Measurements from ENCODE around the gene TBC1D22A. TPM values are rescaled to one million over a fixed set of nuclear protein-coding genes. Genes with fewer than 3 reads are reported as not detected.

TBC1D22A gene
- total and polyA plus RNA-seq, 8 donors = 14.4 to 33.5 (median 15.7) TPM

- no peak for ATAC-seq
- Histone ChIP-seq H3K27me3 (no peaks in the 10 kb centered on the region), H3K9me3 (no peaks in the 10 kb centered on the region), H3K4me1 (peaks cover 5 to 13% of the 10 kb centered on the region in 2 donors), H3K36me3 (peaks cover 0 to 28% of the 10 kb centered on the region in 2 donors), H3K27ac (peak overlapping the region; percentile 27 to 69), H3K4me3 (no peak overlapping the region)
- no peak for TF ChIP-seq CTCF (IDR thresholded peaks at IDR 0.05)
- intact Hi-C loops (cut with DNase I) = no loop called here
- DNase-seq = no peak
These were observed 209.3 kb downstream of the TBC1D22A start for GRCh38 chr22:46971764-46972125.

DNA sequence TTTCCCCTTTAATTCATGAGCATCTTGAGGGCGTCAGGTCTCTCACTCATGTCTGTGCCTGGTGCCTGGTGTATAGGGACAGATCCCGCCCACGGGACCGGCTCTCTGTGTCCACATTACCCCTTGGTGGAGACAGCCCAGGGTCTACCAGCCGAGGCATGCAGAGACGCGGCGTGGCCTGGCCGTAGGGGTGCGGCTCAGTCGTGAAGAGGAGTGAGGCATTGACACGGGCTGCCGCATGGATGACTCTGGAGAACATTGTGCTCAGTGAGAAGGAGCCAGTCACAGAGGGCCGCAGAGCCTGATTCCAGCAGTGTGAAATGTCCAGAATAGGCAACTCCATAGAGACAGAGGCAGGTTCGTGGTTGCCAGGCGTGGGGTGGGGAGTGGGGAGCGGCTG lies 209.8 kb downstream of the TBC1D22A start:
- intact Hi-C loops (cut with DNase I) = no loop called here

DNA sequence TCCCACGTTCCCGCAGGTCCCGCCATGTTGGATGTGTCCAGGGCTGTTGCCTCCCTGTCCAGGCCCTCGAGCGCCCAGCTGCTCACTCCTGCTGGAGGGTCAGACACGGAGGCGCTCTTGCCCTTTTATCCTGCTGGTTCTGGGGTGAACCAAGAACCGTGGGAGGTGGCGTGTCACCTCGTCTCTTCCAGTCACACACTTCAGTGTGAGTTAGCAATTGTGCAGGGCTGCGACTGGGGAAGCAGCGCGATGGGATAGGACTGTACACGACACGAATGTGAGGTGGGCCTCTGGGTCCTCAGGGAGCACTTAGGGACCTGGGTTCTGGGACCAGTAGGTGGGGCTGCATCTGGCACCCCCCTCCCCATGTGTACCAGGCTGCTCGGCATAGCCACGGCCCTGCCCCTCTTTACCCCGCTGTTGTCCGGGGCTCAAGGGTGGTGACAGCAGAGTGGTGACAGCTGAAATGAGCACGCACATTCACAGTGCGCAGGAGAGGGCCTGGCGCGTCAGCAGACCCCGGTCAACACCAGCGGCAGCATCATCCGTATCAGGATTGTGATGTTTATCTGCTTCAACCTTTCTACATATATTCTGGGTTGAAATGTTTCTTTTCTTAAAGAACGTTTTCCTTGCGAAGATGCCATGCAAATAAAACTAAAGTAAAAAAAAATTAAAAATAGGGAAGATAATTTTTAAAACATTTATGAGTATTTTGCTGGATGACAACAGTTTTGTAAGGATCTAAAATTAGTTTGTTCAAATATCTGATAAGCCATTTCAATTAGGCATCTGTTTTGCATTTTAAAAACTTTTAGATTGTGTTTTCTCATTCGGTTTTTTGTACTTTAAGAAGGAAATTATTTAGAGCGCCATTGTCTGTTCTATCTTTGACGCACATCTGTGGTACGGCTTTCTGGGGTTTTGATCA lies 210.7 kb downstream of the TBC1D22A start:
- TF ChIP-seq CTCF (IDR thresholded peaks at IDR 0.05) = no peak
- H3K9me3 ChIP-seq = no peaks in the 10 kb centered on the region
- no peak overlapping the region for H3K27ac ChIP-seq
- ATAC-seq = no peak
- H3K4me1 ChIP-seq = peaks cover 5 to 13% of the 10 kb centered on the region in 2 donors
- DNase-seq = peak in 1 of 4 donors; percentile 74
- peaks cover 0 to 43% of the 10 kb centered on the region in 2 donors for H3K36me3 ChIP-seq
- H3K4me3 ChIP-seq = no peak overlapping the region
- no peaks in the 10 kb centered on the region for H3K27me3 ChIP-seq
- intact Hi-C loops (cut with DNase I) = no loop called here

More for the DNA sequence above, 209.8 kb downstream of the TBC1D22A start:
- TF ChIP-seq CTCF (IDR thresholded peaks at IDR 0.05) = no peak
- H3K9me3 ChIP-seq = no peaks in the 10 kb centered on the region
- DNase-seq (peak in 1 of 4 donors; percentile 47), ATAC-seq (no peak)
- H3K4me1 ChIP-seq = peaks cover 5 to 13% of the 10 kb centered on the region in 2 donors
- no peaks in the 10 kb centered on the region for H3K27me3 ChIP-seq
- H3K4me3 ChIP-seq = no peak overlapping the region
- H3K36me3 ChIP-seq = peaks cover 0 to 34% of the 10 kb centered on the region in 2 donors
- peak overlapping the region in 1 of 2 donors; percentile 69 for H3K27ac ChIP-seq

DNA sequence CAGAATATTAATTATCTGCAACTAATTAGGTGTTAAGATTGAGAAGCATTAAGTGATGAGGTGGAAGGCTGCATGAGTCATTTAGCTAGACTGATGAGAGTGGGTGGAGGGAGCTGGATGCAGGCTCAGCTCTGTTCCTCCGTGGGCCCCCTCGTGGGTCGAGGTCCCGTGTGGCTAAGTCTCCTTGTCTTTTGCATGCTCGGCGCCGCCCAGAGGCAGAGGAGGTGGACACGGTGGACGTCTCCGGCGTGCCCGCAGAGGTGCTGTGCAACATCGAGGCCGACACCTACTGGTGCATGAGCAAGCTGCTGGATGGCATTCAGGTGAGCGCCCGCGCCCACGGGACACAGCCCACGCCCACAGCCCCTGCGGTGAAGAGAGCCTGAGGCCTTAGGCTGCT lies 211.6 kb downstream of the TBC1D22A start:
- intact Hi-C loops (cut with DNase I) = no loop called here
- Histone ChIP-seq H3K27ac (no peak overlapping the region), H3K36me3 (peaks cover 0 to 52% of the 10 kb centered on the region in 2 donors), H3K9me3 (no peaks in the 10 kb centered on the region), H3K27me3 (no peaks in the 10 kb centered on the region), H3K4me3 (no peak overlapping the region), H3K4me1 (peaks cover 5 to 13% of the 10 kb centered on the region in 2 donors)
- DNase-seq (peak in 1 of 4 donors; percentile 74), ATAC-seq (no peak)
- no peak for TF ChIP-seq CTCF (IDR thresholded peaks at IDR 0.05)

Data from left lung (tissue), 10 donors.